Colonic mucosa (tissue), 4 donors: Measurements from ENCODE around the gene PMS1. TPM values are rescaled to one million over a fixed set of nuclear protein-coding genes. Genes with fewer than 3 reads are reported as not detected.

Source experiments
- DNase-seq: peaks from one replicate; pipeline ENCODE4 v3.0.0-alpha.2; 2020
- H3K27ac ChIP-seq: fragments of 200-600 bp; one replicate; pipeline ENCODE4 v1.8.0; 2021
- H3K27me3 ChIP-seq: fragments of 200-600 bp; one replicate; pipeline ENCODE4 v1.8.0; 2021
- H3K36me3 ChIP-seq: fragments of 200-600 bp; one replicate; pipeline ENCODE4 v1.8.0; 2021
- H3K4me1 ChIP-seq: fragments of 200-600 bp; one replicate; pipeline ENCODE4 v1.8.0; 2021; ENCODE audit warnings: mild to moderate bottlenecking
- H3K4me3 ChIP-seq: fragments of 200-600 bp; one replicate; pipeline ENCODE4 v1.8.0; 2021
- H3K9ac ChIP-seq, 2 donors: one replicate each; pipeline ENCODE4 v1.7.0; 2013; ENCODE audit warnings: control low read depth in 2 of 2, low read depth in 2 of 2, low read length in 2 of 2
- H3K9me3 ChIP-seq: fragments of 200-600 bp; one replicate; pipeline ENCODE4 v1.8.0; 2021
- intact Hi-C: fragments of 100-400 bp; cut with DNase I; formaldehyde crosslinking; loops from one replicate; pipeline ENCODE4 v1.14.1; 2022
- total RNA-seq, 2 donors: library from RNA; stranded (reverse); fragmentation: NEBNext Ultra II Directional in 1 of 2; extraction: Animal tissue kit (Norgen Biotek cat#: 25700) in 1 of 2; gene quantifications; one replicate each; pipeline ENCODE4 v1.2.1, GENCODE V29; 2021
- TF ChIP-seq, protein P1 (sequence below): fragments of 200-600 bp; IDR thresholded peaks from one replicate; pipeline ENCODE4 v1.8.0; 2022; ENCODE audit warnings: antibody characterized with exemption, mild to moderate bottlenecking
- donor health status: healthy.
- donor health status: DM: no; HTN: no; CAD: no.
- donor health status: DM: no; HTN: no; CAD: no.

PMS1 gene
- total RNA-seq, 2 donors from 2014 or later, result 11.2 to 14.3 TPM

GRCh38 chr2:189762551-189763298 lies 21.5 kb upstream of the PMS1 start, which contains the start of gene OSGEPL1:
OSGEPL1 (minus strand) TSS chr2:189762792; CDS start chr2:189761640, 1,152 bp downstream.
- intact Hi-C loops, result loop anchor here (5.0 kb wide), 1 partner anchor 95 kb away; no protein-coding TSS in a partner anchor

GRCh38 chr2:189763908-189764661 lies 20.2 kb upstream of the PMS1 start:
- DNase-seq, result no peak
- Histone ChIP-seq H3K36me3 (no peaks in the 10 kb centered on the region), H3K4me3 (no peak overlapping the region), H3K9ac (no peak overlapping the region), H3K27ac (no peak overlapping the region), H3K27me3 (no peaks in the 10 kb centered on the region), H3K9me3 (no peaks in the 10 kb centered on the region), H3K4me1 (no peaks in the 10 kb centered on the region)
- intact Hi-C loops, result loop anchor here (5.0 kb wide), 1 partner anchor 97 kb away; no protein-coding TSS in a partner anchor
- TF ChIP-seq, protein P1, sequence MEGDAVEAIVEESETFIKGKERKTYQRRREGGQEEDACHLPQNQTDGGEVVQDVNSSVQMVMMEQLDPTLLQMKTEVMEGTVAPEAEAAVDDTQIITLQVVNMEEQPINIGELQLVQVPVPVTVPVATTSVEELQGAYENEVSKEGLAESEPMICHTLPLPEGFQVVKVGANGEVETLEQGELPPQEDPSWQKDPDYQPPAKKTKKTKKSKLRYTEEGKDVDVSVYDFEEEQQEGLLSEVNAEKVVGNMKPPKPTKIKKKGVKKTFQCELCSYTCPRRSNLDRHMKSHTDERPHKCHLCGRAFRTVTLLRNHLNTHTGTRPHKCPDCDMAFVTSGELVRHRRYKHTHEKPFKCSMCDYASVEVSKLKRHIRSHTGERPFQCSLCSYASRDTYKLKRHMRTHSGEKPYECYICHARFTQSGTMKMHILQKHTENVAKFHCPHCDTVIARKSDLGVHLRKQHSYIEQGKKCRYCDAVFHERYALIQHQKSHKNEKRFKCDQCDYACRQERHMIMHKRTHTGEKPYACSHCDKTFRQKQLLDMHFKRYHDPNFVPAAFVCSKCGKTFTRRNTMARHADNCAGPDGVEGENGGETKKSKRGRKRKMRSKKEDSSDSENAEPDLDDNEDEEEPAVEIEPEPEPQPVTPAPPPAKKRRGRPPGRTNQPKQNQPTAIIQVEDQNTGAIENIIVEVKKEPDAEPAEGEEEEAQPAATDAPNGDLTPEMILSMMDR, result no peak

More at GRCh38 chr2:189762551-189763298, 21.5 kb upstream of the PMS1 start, which contains the start of gene OSGEPL1:
- H3K4me1 ChIP-seq, result no peaks in the 10 kb centered on the region
- H3K27ac ChIP-seq, result peak within 1 kb of the TSS; percentile 77
- no peaks in the 10 kb centered on the region for H3K27me3 ChIP-seq
- DNase-seq, result peak; percentile 94
- H3K9ac ChIP-seq, result peak within 1 kb of the TSS; percentile 68 to 93
- peak within 1 kb of the TSS; percentile 56 for H3K4me3 ChIP-seq
- H3K9me3 ChIP-seq, result no peaks in the 10 kb centered on the region
- TF ChIP-seq, protein P1, result no peak
- no peaks in the 10 kb centered on the region for H3K36me3 ChIP-seq

- no peak overlapping the region for H3K9ac ChIP-seq
- H3K4me3 ChIP-seq, result no peak overlapping the region
- intact Hi-C loops, result loop anchor here (10.0 kb wide), 1 partner anchor 316 kb away; no protein-coding TSS in a partner anchor
- H3K4me1 ChIP-seq, result no peaks in the 10 kb centered on the region
- no peak overlapping the region for H3K27ac ChIP-seq
- H3K9me3 ChIP-seq, result no peaks in the 10 kb centered on the region
- H3K27me3 ChIP-seq, result no peaks in the 10 kb centered on the region
- TF ChIP-seq, protein P1, result no peak
- H3K36me3 ChIP-seq, result peaks cover 14% of the 10 kb centered on the region
- DNase-seq, result no peak
These were observed 13.5 kb upstream of the PMS1 start for GRCh38 chr2:189770590-189771322.

DNA sequence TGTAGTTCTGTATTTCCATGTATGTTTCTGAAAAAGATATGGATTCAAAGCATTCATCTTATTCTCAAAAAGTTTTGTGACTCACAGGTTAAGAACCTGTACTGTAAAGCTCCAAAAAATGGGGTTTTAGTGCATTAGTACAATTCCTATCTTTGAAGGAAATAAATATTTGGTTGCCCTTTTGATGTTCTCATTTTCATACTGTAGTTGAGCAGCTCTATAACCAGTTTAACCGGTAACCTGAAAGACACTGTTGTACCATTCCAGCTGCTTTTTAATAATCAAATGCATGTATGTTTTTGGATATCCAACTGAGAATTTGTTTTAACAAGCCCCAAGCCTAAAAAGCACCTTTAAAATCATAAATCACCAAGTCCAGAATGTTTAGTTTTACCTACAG lies 12.0 kb upstream of the PMS1 start:
- no peak for DNase-seq
- Histone ChIP-seq H3K36me3 (peaks cover 14% of the 10 kb centered on the region), H3K4me3 (no peak overlapping the region), H3K9ac (no peak overlapping the region), H3K27ac (no peak overlapping the region), H3K9me3 (no peaks in the 10 kb centered on the region), H3K4me1 (no peaks in the 10 kb centered on the region), H3K27me3 (no peaks in the 10 kb centered on the region)
- intact Hi-C loops, result loop anchor here (10.0 kb wide), 1 partner anchor 317 kb away; no protein-coding TSS in a partner anchor
- TF ChIP-seq, protein P1, result no peak

DNA sequence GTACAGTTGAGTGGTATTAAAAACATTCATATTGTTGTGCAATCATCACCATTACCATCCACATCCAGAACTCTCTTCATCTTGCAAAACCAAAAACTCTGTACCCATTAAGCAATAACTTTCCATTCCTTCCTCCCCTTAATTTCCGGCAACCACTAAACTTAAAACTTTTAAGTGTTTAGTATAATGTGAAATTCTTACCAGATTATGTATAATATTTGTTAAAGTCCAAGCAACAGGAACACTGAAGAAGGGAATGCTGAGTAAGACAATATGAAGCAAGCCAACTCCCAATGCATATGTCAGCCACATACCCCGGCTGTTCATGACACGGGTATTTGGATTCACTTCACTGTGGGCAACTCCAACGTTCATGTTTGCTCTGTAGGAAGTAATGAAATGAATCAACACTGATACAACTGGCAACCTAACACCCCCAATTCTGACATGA lies 2.0 kb upstream of the PMS1 start:
- intact Hi-C loops, result no loop called here

More for the DNA sequence above, 2.0 kb upstream of the PMS1 start:
- Histone ChIP-seq H3K9me3 (no peaks in the 10 kb centered on the region), H3K27ac (no peak overlapping the region), H3K27me3 (no peaks in the 10 kb centered on the region), H3K4me1 (peaks cover 7% of the 10 kb centered on the region), H3K4me3 (no peak overlapping the region), H3K36me3 (no peaks in the 10 kb centered on the region), H3K9ac (no peak overlapping the region)
- TF ChIP-seq, protein P1, result no peak
- no peak for DNase-seq
